LHCN-M2 (cell line): ENCODE measurements around the gene TASL. TPM values are rescaled to one million over a fixed set of nuclear protein-coding genes. Genes with fewer than 3 reads are reported as not detected.
A peak's percentile ranks its signal among the peaks of the same experiment; 100 is the strongest.
"Not testable (repeated sequence)": the region's sequence is repeated elsewhere in the genome, so short reads cannot be mapped to it uniquely, and the experiment has no call there.

Experiments
- DNase-seq: peaks from one replicate; pipeline ENCODE4 v3.0.0-alpha.2; 2012; ENCODE audit warnings: low read depth
- polyA plus RNA-seq: library from polyadenylated mRNA; unstranded; fragments of >200 nt; gene quantifications from one replicate; pipeline ENCODE4 v1.2.1, GENCODE V29; 2012; ENCODE audit warnings: missing spikeins
- total RNA-seq: library from RNA; depleted of rRNA; stranded (reverse); fragments of >200 nt; gene quantifications from 2 replicates; pipeline ENCODE4 v1.2.3, GENCODE V29; 2014; rRNA removed

The TASL gene
- not detected in 2 replicates for total RNA-seq
- polyA plus RNA-seq, result not detected

GRCh38 chrX:30577362-30577991 is at the start of gene TASL:
Gene TASL (minus strand): TSS chrX:30577766. CDS start chrX:30560355, 17,411 bp downstream.
- DNase-seq, result no peak

GRCh38 chrX:30626402-30626801 is 48.8 kb upstream of the TASL start:
- DNase-seq, result no peak

GRCh38 chrX:30622361-30622760 is 44.8 kb upstream of the TASL start:
- no peak for DNase-seq

- DNase-seq, result peak; percentile 81
Observed at GRCh38 chrX:30620980-30621618, 43.5 kb upstream of the TASL start.

- no peak for DNase-seq
Observed at GRCh38 chrX:30620125-30620524, 42.6 kb upstream of the TASL start.

GRCh38 chrX:30618160-30618765 is 40.7 kb upstream of the TASL start:
- peak; percentile 9 for DNase-seq

GRCh38 chrX:30615229-30615628 is 37.7 kb upstream of the TASL start:
- peak; percentile 12 for DNase-seq

GRCh38 chrX:30613721-30614120 is 36.2 kb upstream of the TASL start:
- no peak for DNase-seq

GRCh38 chrX:30612250-30612655 is 34.7 kb upstream of the TASL start:
- DNase-seq, result no peak

GRCh38 chrX:30610026-30610425 is 32.5 kb upstream of the TASL start:
- DNase-seq, result no peak

GRCh38 chrX:30607155-30607554 is 29.6 kb upstream of the TASL start:
- peak; percentile 12 for DNase-seq

- DNase-seq, result not testable (repeated sequence)
Observed at GRCh38 chrX:30600269-30601176, 23.0 kb upstream of the TASL start.

- DNase-seq, result no peak
Observed at GRCh38 chrX:30597216-30598012, 19.8 kb upstream of the TASL start.

GRCh38 chrX:30593440-30594200 is 16.1 kb upstream of the TASL start:
- no peak for DNase-seq

- no peak for DNase-seq
Observed at GRCh38 chrX:30592831-30593230, 15.3 kb upstream of the TASL start.

- DNase-seq, result no peak
Observed at GRCh38 chrX:30590368-30590767, 12.8 kb upstream of the TASL start.

- DNase-seq, result no peak
Observed at GRCh38 chrX:30589146-30589888, 11.8 kb upstream of the TASL start.

GRCh38 chrX:30586516-30586915 is 8.9 kb upstream of the TASL start:
- DNase-seq, result no peak

GRCh38 chrX:30582664-30583063 is 5.1 kb upstream of the TASL start:
- DNase-seq, result no peak

- DNase-seq, result no peak
Observed at GRCh38 chrX:30580641-30581040, 3.1 kb upstream of the TASL start.
